PFSK-1 (cell line): ENCODE results near the gene CCDC110.

Experiments used
- FOXP2 ChIP-seq: optimal IDR thresholded peaks from 2 replicates; pipeline ENCODE3; 2011; ENCODE audit warnings: borderline replicate concordance, control low read depth, inconsistent platforms; ENCODE audit not compliant: insufficient read depth; ENCODE audit errors: extremely low read length, extremely low read depth
- POLR2AphosphoS5 ChIP-seq: IDR thresholded peaks from 2 replicates; pipeline ENCODE4 v1.6.1; 2012; ENCODE audit warnings: low read depth, mild to moderate bottlenecking, control low read depth, low read length, moderate library complexity
- SIN3A ChIP-seq: IDR thresholded peaks from 2 replicates; pipeline ENCODE4 v1.6.1; 2012; ENCODE audit warnings: mild to moderate bottlenecking, low read length, moderate library complexity, borderline replicate concordance; ENCODE audit not compliant: insufficient read depth
- TAF1 ChIP-seq: IDR thresholded peaks from 2 replicates; pipeline ENCODE4 v1.6.1; 2012; ENCODE audit warnings: low read length, control low read depth, borderline replicate concordance; ENCODE audit not compliant: insufficient read depth
- TF ChIP-seq, protein P1 (sequence below), 2 experiments: IDR thresholded peaks; 2 replicates each; pipeline versions ENCODE4 v1.6.1 to v1.8.0; 2011 to 2012; ENCODE audit warnings: low read depth in 2 of 2, low read length in 2 of 2, control low read depth in 1 of 2, inconsistent platforms in 1 of 2, mild to moderate bottlenecking in 1 of 2, moderate library complexity in 1 of 2; ENCODE audit not compliant: insufficient read depth in 1 of 2

The CCDC110 gene

DNA sequence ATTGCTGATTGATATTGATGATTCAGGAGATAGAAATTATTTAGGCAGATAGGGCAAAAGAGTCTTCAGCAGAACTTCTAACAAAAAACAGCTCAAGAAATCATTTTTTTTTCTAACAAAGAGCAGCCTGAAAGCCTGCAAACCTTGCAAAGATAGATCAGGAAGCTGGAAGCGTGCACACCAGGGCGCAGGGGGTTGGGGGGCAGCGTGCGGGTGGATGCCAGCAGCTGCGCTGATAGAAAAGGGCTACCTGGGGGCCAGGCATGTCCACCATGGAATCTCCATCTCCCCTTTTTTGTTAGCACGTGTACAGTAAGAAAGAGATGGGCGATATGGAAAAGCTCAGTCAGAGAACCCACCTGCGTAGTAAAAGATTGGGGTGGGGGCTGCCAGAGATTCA lies 1.7 kb upstream of the CCDC110 start:
- TF ChIP-seq, protein P1, sequence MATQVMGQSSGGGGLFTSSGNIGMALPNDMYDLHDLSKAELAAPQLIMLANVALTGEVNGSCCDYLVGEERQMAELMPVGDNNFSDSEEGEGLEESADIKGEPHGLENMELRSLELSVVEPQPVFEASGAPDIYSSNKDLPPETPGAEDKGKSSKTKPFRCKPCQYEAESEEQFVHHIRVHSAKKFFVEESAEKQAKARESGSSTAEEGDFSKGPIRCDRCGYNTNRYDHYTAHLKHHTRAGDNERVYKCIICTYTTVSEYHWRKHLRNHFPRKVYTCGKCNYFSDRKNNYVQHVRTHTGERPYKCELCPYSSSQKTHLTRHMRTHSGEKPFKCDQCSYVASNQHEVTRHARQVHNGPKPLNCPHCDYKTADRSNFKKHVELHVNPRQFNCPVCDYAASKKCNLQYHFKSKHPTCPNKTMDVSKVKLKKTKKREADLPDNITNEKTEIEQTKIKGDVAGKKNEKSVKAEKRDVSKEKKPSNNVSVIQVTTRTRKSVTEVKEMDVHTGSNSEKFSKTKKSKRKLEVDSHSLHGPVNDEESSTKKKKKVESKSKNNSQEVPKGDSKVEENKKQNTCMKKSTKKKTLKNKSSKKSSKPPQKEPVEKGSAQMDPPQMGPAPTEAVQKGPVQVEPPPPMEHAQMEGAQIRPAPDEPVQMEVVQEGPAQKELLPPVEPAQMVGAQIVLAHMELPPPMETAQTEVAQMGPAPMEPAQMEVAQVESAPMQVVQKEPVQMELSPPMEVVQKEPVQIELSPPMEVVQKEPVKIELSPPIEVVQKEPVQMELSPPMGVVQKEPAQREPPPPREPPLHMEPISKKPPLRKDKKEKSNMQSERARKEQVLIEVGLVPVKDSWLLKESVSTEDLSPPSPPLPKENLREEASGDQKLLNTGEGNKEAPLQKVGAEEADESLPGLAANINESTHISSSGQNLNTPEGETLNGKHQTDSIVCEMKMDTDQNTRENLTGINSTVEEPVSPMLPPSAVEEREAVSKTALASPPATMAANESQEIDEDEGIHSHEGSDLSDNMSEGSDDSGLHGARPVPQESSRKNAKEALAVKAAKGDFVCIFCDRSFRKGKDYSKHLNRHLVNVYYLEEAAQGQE (IDR thresholded peaks at IDR 0.05; ENCODE audit: insufficient read depth in 1 of 2, low read depth in 2 of 2, low read length in 2 of 2): no peak
- no peak for TF ChIP-seq FOXP2
- no peak for TF ChIP-seq POLR2AphosphoS5
- TF ChIP-seq TAF1: no peak
- TF ChIP-seq SIN3A: no peak

DNA sequence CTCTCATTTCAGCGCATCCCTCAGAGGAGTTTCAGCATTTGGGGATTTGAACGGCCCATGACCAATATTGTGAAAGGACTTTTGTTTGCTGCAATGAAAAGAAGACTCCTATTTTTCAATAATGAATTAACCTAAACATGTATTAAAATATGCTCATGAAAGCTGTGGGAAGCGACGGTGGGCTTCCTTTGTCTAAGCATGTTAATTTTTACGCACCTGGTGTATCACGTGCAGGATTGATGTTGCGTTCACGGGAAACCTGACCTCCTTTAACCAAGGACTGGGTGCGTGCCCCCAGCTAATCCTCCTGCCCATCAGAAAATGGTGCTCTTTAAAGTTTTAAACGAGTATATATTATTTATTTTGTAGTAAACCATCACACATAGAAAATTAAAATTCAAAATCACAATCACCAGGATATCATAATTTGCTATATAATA lies 590 bp upstream of the CCDC110 start:
- no peak for TF ChIP-seq POLR2AphosphoS5
- no peak for TF ChIP-seq TAF1
- TF ChIP-seq, protein P1 (IDR thresholded peaks at IDR 0.05; ENCODE audit: insufficient read depth in 1 of 2, low read depth in 2 of 2, low read length in 2 of 2): no peak
- TF ChIP-seq SIN3A: no peak
- no peak for TF ChIP-seq FOXP2

DNA sequence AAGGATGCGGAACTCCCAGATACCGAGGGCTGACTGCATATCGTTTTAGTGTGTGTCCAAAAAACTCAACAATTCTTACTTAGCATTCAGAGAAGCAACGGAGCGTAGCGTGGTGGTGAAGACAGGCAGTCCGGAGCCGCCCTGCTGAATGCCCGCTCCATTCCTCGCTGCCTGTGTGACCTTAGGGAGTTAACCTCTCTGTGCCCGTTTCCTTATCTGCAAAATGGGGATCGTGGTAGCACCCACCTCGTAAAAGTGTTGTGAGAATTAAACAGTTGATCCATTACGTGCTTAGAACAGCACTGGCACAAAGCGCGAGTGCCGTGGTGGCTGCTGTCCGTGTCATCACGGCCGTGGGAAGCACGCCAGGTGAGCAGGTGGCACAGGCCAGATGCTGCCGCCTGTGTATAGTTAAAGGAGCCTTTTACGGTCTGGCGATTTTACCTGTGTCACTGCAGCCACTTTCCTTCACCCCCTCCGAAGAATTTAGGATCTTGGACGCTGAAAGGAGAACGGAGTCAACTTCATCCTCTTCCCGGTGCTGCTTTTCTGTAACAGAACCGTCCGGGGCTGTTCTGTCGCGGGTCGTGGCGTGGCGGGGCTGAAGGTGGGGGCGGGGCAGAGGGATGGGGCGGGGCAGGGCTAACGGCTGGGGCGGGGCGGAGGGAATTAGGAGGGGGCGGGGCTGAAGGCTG lies 885 bp downstream of the CCDC110 start:
- TF ChIP-seq POLR2AphosphoS5: no peak
- no peak for TF ChIP-seq FOXP2
- TF ChIP-seq, protein P1 (IDR thresholded peaks at IDR 0.05; ENCODE audit: insufficient read depth in 1 of 2, low read depth in 2 of 2, low read length in 2 of 2): no peak
- TF ChIP-seq SIN3A: no peak
- no peak for TF ChIP-seq TAF1

DNA sequence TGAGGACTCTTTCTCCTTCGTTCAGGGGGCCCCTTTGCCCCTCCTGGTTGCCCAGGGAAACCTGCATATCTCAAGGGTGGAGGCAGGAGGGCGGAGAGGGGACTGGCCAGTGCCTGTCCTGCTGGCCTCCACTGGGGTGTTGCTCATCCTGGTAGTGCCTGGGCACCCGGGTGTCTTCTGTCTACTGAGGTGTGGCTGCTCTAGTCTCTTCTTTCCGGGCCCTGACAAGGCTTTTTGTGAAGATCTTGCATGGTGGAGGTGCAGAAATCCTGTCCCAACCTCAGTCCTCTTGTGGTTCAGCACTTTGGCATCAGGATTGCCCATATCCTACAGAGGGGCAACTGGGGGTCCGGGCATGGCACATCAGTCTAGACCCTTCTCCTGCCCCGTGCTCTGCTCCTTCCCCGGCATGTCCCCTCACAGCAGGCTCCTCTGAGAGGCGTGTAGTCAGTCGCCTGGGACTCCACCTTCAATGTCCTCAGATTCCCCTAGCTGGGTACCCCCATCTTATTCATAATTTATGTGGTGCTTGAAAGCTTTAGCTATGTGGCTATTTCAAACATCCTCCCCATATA lies 1.9 kb downstream of the CCDC110 start:
- TF ChIP-seq TAF1: no peak
- no peak for TF ChIP-seq FOXP2
- TF ChIP-seq SIN3A: no peak
- TF ChIP-seq POLR2AphosphoS5: no peak
- TF ChIP-seq, protein P1 (IDR thresholded peaks at IDR 0.05; ENCODE audit: insufficient read depth in 1 of 2, low read depth in 2 of 2, low read length in 2 of 2): no peak
